ENCODE results near the gene LMX1A.

Gene LMX1A

DNA sequence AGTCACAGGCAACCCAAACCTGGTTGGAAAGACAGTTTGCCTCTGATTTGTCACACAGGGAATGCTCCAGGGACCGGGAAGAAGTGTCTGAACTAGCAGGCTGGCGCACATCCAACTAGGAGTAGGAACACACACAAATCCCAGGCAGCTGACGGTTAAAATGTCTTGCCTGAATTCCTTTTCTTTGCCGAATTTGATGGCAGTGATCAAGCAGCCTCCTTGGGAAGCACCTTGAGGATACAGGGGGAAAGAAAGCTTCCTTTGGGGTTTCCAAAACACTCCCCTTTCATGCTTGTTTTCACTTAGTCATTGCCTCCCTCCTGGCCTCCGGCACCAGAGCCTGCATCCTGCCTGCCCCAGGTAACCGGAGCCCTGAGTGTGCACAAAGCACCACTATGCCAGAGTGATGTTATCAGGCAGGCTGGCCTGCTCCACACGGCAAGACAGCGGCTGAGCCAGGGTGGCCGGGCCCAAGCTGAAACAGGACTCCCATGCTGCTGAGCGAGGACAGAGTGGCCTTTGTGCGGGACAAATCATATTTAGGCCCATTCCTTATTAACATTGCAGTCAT, 193.8 kb downstream of the LMX1A start:
- DNase-seq (ENCODE audit: low read depth in 2 of 2) = no peak

DNA sequence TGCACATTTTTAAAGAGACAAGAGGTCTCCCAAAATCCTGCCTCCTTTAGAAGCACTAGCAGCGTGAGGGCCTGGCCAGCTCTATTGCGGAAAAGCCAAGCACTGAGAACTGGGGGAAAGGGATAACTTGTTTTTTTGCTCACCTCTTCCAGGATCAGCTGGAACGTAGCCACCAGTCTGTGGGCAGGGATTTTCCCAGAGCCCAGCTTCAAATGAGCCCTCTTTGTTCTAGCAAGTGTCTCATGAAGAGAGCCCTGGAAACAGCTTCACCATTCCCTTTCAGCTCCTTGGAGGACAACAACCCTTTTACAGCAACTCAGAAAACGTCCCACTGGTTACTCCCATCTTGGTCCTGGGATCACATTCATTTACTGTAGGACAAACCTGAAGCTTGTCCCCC, 195.4 kb downstream of the LMX1A start:
- DNase-seq (ENCODE audit: low read depth in 2 of 2) = no peak

DNA sequence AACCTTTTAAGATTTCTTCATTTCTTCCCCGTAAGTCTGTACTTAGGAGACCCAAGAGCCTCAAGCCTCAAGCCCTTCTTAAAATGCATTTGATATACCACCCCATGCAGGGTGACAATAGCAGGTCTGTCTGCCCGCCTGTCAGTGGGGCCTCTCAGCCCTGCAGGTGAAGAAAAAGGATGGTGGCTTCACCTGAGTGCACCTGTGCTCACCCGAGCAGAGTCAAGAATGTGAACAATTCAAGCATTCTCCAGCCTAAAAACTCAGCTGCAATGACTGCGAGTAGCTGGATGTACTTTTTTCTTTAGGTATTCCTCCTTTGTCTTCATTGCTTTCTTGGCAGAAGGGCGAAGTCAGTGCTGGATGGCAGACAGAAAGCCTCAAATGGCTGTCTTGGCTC, 203.3 kb downstream of the LMX1A start:
- DNase-seq (ENCODE audit: low read depth in 2 of 2) = no peak

DNA sequence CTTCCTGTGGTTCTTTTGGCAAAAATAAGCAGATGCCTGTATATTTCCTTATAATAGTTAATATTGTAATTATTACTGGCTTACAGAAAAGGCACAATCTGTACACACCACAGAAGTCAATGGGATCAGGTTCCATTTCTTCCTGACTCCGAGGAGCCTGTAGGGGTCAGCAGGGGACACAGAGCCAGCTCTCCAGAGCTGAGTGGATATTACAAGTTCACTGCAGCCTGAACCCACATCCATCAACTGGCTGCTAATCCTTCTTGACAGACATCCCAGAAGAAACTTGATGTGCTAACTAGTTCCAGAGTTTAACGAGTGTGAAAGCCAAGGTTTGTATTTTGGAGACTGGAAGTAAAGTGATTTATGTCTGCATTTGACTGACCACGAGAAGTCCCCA, 203.8 kb downstream of the LMX1A start:
- DNase-seq (ENCODE audit: low read depth in 2 of 2) = no peak

DNA sequence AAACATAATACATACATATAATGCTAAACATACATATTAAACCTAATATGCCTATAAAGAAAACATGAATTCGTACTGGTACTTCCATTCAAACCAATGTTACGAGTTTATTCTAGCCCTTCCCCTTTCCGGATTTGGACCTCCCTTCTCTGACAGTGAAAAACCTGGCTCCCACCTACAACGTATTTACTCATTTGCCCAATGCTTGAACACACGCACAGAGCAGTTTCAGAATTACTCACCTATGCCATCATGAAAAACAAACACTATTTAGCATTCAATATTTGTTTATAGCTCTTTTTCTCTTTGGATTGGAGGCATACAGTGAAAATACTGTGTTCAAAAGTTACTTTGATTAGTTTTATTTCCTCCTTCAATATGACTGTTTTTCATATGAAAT, 204.4 kb downstream of the LMX1A start:
- DNase-seq (ENCODE audit: low read depth in 2 of 2) = no peak

Measured in stimulated activated CD4-positive, alpha-beta T cell treated with anti-CD3 and anti-CD28 coated beads, Interleukin-1b, Interleukin-23, amount 100 ng/mL, for 1 hour (primary cell).